ENCODE data around the gene TTBK1. TPM values are rescaled to one million over a fixed set of nuclear protein-coding genes. Genes with fewer than 3 reads are reported as not detected.

TTBK1 gene
- total RNA-seq, 1 experiment from 2014 or later, result not detected

DNA sequence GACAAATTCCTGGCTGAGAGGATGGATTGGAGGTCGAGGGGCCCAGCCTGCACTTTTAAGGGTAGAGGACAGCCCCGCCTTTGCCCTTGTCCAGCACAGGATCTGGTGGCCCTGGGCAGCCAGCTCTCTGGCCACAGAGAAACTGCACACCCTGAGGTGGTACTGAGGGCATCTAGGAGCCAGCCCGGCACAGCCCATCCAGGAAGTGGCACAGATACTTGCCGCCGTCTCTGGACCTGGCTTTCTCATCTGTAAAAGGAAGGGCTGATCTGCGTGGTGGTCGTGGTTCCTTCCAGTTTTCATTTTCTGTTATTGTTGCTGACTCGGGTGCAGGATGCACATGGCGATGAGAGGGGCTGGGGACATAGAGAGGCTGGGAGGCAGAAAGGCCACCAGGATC is 38.8 kb downstream of the TTBK1 start:
- ChIA-PET CTCF (no interaction called here), POLR2A (ENCODE audit: low non-redundant PET) (no interaction called here)
- intact Hi-C loops (cut with micrococcal nuclease; ENCODE audit: unreplicated experiment), result no loop called here
- no peaks in the 10 kb centered on the region for H3K9me3 ChIP-seq (ENCODE audit: low read depth, low read length, poor library complexity, severe bottlenecking)
- no peaks in the 10 kb centered on the region for H3K36me3 ChIP-seq (ENCODE audit: insufficient read depth, low read length, poor library complexity, severe bottlenecking)
- DNase-seq (ENCODE audit: low spot score), result no peak
- TF ChIP-seq, protein P1, sequence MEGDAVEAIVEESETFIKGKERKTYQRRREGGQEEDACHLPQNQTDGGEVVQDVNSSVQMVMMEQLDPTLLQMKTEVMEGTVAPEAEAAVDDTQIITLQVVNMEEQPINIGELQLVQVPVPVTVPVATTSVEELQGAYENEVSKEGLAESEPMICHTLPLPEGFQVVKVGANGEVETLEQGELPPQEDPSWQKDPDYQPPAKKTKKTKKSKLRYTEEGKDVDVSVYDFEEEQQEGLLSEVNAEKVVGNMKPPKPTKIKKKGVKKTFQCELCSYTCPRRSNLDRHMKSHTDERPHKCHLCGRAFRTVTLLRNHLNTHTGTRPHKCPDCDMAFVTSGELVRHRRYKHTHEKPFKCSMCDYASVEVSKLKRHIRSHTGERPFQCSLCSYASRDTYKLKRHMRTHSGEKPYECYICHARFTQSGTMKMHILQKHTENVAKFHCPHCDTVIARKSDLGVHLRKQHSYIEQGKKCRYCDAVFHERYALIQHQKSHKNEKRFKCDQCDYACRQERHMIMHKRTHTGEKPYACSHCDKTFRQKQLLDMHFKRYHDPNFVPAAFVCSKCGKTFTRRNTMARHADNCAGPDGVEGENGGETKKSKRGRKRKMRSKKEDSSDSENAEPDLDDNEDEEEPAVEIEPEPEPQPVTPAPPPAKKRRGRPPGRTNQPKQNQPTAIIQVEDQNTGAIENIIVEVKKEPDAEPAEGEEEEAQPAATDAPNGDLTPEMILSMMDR (conservative IDR thresholded peaks at IDR 0.05; ENCODE audit: low read depth, low read length), result no peak
- TF ChIP-seq EZH2 (IDR thresholded peaks at IDR 0.05; ENCODE audit: borderline replicate concordance, low read depth, low read length, poor library complexity, severe bottlenecking), result no peak
- H3K4me3 ChIP-seq (ENCODE audit: low read depth, low read length, poor library complexity, severe bottlenecking), result no peak overlapping the region
- peaks cover 10% of the 10 kb centered on the region for H3K27me3 ChIP-seq (replicated peaks; ENCODE audit: insufficient read depth, low read depth, low read length, poor library complexity)
- H3K27ac ChIP-seq (ENCODE audit: low read depth, low read length, poor library complexity, severe bottlenecking), result no peak overlapping the region
- no peaks in the 10 kb centered on the region for H3K4me1 ChIP-seq (ENCODE audit: insufficient read depth, low read length, poor library complexity, severe bottlenecking)
- no TSS peak for BruUV-seq (replicated peaks)

DNA sequence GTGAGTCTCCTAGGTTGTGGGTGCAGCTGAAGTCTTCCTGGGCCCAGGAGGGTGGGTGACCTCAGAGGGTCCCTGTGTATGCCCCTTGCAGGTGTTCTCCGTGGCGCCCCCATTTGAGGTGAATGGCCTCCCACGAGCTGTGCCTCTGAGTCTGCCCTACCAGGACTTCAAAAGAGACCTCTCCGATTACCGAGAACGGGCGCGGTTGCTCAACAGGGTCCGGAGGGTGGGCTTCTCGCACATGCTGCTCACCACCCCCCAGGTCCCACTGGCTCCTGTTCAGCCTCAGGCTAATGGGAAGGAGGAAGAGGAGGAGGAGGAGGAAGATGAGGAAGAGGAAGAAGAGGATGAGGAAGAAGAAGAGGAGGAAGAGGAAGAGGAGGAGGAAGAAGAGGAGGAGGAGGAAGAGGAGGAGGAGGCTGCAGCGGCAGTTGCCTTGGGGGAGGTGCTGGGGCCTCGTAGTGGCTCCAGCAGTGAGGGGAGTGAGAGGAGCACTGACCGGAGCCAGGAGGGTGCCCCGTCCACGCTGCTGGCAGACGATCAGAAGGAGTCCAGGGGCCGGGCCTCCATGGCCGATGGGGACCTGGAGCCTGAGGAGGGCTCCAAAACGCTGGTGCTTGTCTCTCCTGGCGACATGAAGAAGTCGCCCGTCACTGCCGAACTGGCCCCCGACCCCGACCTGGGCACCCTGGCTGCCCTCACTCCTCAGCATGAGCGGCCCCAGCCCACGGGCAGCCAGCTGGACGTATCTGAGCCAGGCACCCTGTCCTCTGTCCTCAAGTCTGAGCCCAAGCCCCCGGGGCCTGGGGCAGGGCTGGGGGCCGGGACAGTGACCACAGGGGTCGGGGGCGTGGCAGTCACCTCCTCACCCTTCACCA is 39.6 kb downstream of the TTBK1 start:
- no peak overlapping the region for H3K27ac ChIP-seq (ENCODE audit: low read depth, low read length, poor library complexity, severe bottlenecking)
- intact Hi-C loops (cut with micrococcal nuclease; ENCODE audit: unreplicated experiment), result no loop called here
- CTCF ChIA-PET, result no interaction called here
- TF ChIP-seq, protein P1 (conservative IDR thresholded peaks at IDR 0.05; ENCODE audit: low read depth, low read length), result no peak
- TF ChIP-seq EZH2 (IDR thresholded peaks at IDR 0.05; ENCODE audit: borderline replicate concordance, low read depth, low read length, poor library complexity, severe bottlenecking), result no peak
- POLR2A ChIA-PET (ENCODE audit: low non-redundant PET), result no interaction called here
- H3K4me3 ChIP-seq (ENCODE audit: low read depth, low read length, poor library complexity, severe bottlenecking), result no peak overlapping the region
- no peaks in the 10 kb centered on the region for H3K9me3 ChIP-seq (ENCODE audit: low read depth, low read length, poor library complexity, severe bottlenecking)
- H3K27me3 ChIP-seq (replicated peaks; ENCODE audit: insufficient read depth, low read depth, low read length, poor library complexity), result peaks cover 10% of the 10 kb centered on the region
- H3K36me3 ChIP-seq (ENCODE audit: insufficient read depth, low read length, poor library complexity, severe bottlenecking), result no peaks in the 10 kb centered on the region
- H3K4me1 ChIP-seq (ENCODE audit: insufficient read depth, low read length, poor library complexity, severe bottlenecking), result no peaks in the 10 kb centered on the region
- DNase-seq (ENCODE audit: low spot score), result no peak
- BruUV-seq (replicated peaks), result no TSS peak

DNA sequence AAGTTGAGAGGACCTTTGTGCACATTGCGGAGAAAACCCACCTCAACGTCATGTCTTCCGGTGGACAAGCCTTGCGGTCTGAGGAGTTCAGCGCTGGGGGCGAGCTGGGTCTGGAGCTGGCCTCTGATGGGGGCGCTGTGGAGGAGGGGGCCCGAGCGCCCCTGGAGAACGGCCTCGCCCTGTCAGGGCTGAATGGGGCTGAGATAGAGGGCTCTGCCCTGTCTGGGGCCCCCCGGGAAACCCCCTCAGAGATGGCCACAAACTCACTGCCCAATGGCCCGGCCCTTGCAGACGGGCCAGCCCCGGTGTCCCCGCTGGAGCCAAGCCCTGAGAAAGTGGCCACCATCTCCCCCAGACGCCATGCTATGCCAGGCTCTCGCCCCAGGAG is 40.2 kb downstream of the TTBK1 start:
- ChIA-PET CTCF (no interaction called here), POLR2A (ENCODE audit: low non-redundant PET) (no interaction called here)
- Histone ChIP-seq H3K27me3 (replicated peaks; ENCODE audit: insufficient read depth, low read depth, low read length, poor library complexity) (peaks cover 10% of the 10 kb centered on the region), H3K27ac (ENCODE audit: low read depth, low read length, poor library complexity, severe bottlenecking) (no peak overlapping the region), H3K36me3 (ENCODE audit: insufficient read depth, low read length, poor library complexity, severe bottlenecking) (no peaks in the 10 kb centered on the region), H3K4me1 (ENCODE audit: insufficient read depth, low read length, poor library complexity, severe bottlenecking) (no peaks in the 10 kb centered on the region), H3K4me3 (ENCODE audit: low read depth, low read length, poor library complexity, severe bottlenecking) (no peak overlapping the region), H3K9me3 (ENCODE audit: low read depth, low read length, poor library complexity, severe bottlenecking) (no peaks in the 10 kb centered on the region)
- intact Hi-C loops (cut with micrococcal nuclease; ENCODE audit: unreplicated experiment), result no loop called here
- TF ChIP-seq, protein P1 (conservative IDR thresholded peaks at IDR 0.05; ENCODE audit: low read depth, low read length), result no peak
- TF ChIP-seq EZH2 (IDR thresholded peaks at IDR 0.05; ENCODE audit: borderline replicate concordance, low read depth, low read length, poor library complexity, severe bottlenecking), result no peak
- no peak for DNase-seq (ENCODE audit: low spot score)
- no TSS peak for BruUV-seq (replicated peaks)

Measured in A673 (cell line).